ENCODE data around the gene FBN3. TPM values are rescaled to one million over a fixed set of nuclear protein-coding genes. Genes with fewer than 3 reads are reported as not detected.
"Not testable (repeated sequence)": the region's sequence is repeated elsewhere in the genome, so short reads cannot be mapped to it uniquely, and the experiment has no call there.

FBN3 gene
- total and polyA plus RNA-seq, 9 donors, result 4.8 to 17.7 (median 12.7) TPM

DNA sequence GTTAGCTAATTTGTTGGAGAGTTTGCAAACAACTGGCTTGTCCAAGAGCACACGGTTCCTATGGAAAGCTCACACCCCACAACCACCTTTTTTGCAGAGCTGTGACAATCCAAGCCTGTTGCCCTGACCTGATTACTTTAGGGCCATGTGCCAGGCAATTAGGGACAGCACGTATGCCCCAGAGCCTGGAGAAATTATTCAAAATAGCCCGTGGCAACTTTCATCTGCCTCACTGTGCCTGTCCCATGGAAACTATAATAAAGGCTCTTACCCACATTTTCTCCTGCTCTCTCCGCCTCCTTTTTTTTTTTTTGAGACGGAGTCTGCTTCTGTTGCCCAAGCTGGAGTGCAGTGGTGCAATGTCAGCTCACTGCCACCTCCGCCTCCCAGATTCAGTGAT is 18.6 kb upstream of the FBN3 start:
- Histone ChIP-seq H3K27me3 (ENCODE audit: control insufficient read depth, insufficient read depth, low read length) (no peaks in the 10 kb centered on the region), H3K27ac (ENCODE audit: low read length) (no peak overlapping the region), H3K4me3 (ENCODE audit: low read length) (no peak overlapping the region), H3K4me1 (ENCODE audit: control insufficient read depth, insufficient read depth, low read length) (no peaks in the 10 kb centered on the region), H3K9me3 (replicated peaks; ENCODE audit: control insufficient read depth, low read depth, low read length) (no peaks in the 10 kb centered on the region), H3K36me3 (ENCODE audit: control insufficient read depth, insufficient read depth, low read length) (no peaks in the 10 kb centered on the region)
- DNase-seq, result no peak
- WGBS (ENCODE audit: insufficient coverage), result 39% methylated on average over 3 of the region's 6 CpGs

GRCh38 chr19:8163759-8164158 is 14.4 kb upstream of the FBN3 start:
- H3K27me3 ChIP-seq (ENCODE audit: control insufficient read depth, insufficient read depth, low read length), result no peaks in the 10 kb centered on the region
- DNase-seq, result no peak
- H3K36me3 ChIP-seq (ENCODE audit: control insufficient read depth, insufficient read depth, low read length), result no peaks in the 10 kb centered on the region
- no peak overlapping the region for H3K4me3 ChIP-seq (ENCODE audit: low read length)
- H3K9me3 ChIP-seq (replicated peaks; ENCODE audit: control insufficient read depth, low read depth, low read length), result no peaks in the 10 kb centered on the region
- H3K27ac ChIP-seq (ENCODE audit: low read length), result no peak overlapping the region
- no peaks in the 10 kb centered on the region for H3K4me1 ChIP-seq (ENCODE audit: control insufficient read depth, insufficient read depth, low read length)
- WGBS (ENCODE audit: insufficient coverage), result 38% methylated on average over 3 of the region's 7 CpGs

GRCh38 chr19:8161135-8161646 is 11.8 kb upstream of the FBN3 start:
- 69% methylated on average over 11 of the region's 12 CpGs for WGBS (ENCODE audit: insufficient coverage)

GRCh38 chr19:8159322-8159721 is 9.9 kb upstream of the FBN3 start:
- not testable (repeated sequence) for H3K27me3 ChIP-seq (ENCODE audit: control insufficient read depth, insufficient read depth, low read length); DNase-seq; H3K27ac ChIP-seq (ENCODE audit: low read length); H3K9me3 ChIP-seq (replicated peaks; ENCODE audit: control insufficient read depth, low read depth, low read length); H3K36me3 ChIP-seq (ENCODE audit: control insufficient read depth, insufficient read depth, low read length); H3K4me3 ChIP-seq (ENCODE audit: low read length)
- WGBS (ENCODE audit: insufficient coverage), result 100% methylated on average over 3 of the region's 5 CpGs
- H3K4me1 ChIP-seq (ENCODE audit: control insufficient read depth, insufficient read depth, low read length), result peaks cover 11% of the 10 kb centered on the region

More at GRCh38 chr19:8161135-8161646, 11.8 kb upstream of the FBN3 start:
- H3K27me3 ChIP-seq (ENCODE audit: control insufficient read depth, insufficient read depth, low read length), result no peaks in the 10 kb centered on the region
- H3K36me3 ChIP-seq (ENCODE audit: control insufficient read depth, insufficient read depth, low read length), result no peaks in the 10 kb centered on the region
- H3K27ac ChIP-seq (ENCODE audit: low read length), result no peak overlapping the region
- no peaks in the 10 kb centered on the region for H3K4me1 ChIP-seq (ENCODE audit: control insufficient read depth, insufficient read depth, low read length)
- H3K4me3 ChIP-seq (ENCODE audit: low read length), result no peak overlapping the region
- H3K9me3 ChIP-seq (replicated peaks; ENCODE audit: control insufficient read depth, low read depth, low read length), result no peaks in the 10 kb centered on the region
- DNase-seq, result no peak

- no peaks in the 10 kb centered on the region for H3K27me3 ChIP-seq (ENCODE audit: control insufficient read depth, insufficient read depth, low read length)
- no peaks in the 10 kb centered on the region for H3K36me3 ChIP-seq (ENCODE audit: control insufficient read depth, insufficient read depth, low read length)
- no peak overlapping the region for H3K4me3 ChIP-seq (ENCODE audit: low read length)
- no peaks in the 10 kb centered on the region for H3K9me3 ChIP-seq (replicated peaks; ENCODE audit: control insufficient read depth, low read depth, low read length)
- H3K4me1 ChIP-seq (ENCODE audit: control insufficient read depth, insufficient read depth, low read length), result peaks cover 12% of the 10 kb centered on the region
- DNase-seq, result peak; percentile 84
- H3K27ac ChIP-seq (ENCODE audit: low read length), result no peak overlapping the region
- WGBS (ENCODE audit: insufficient coverage), result 38% methylated on average over 9 of the region's 14 CpGs
Measured at GRCh38 chr19:8158411-8159074, 9.2 kb upstream of the FBN3 start.

GRCh38 chr19:8155318-8155717 is 5.9 kb upstream of the FBN3 start:
- no CpG with 5 or more reads among the region's 2 CpGs for WGBS (ENCODE audit: insufficient coverage)
- no peak for DNase-seq
- Histone ChIP-seq H3K27ac (ENCODE audit: low read length) (peak overlapping the region; percentile 62), H3K36me3 (ENCODE audit: control insufficient read depth, insufficient read depth, low read length) (no peaks in the 10 kb centered on the region), H3K27me3 (ENCODE audit: control insufficient read depth, insufficient read depth, low read length) (peaks cover 8% of the 10 kb centered on the region), H3K4me3 (ENCODE audit: low read length) (no peak overlapping the region), H3K9me3 (replicated peaks; ENCODE audit: control insufficient read depth, low read depth, low read length) (no peaks in the 10 kb centered on the region), H3K4me1 (ENCODE audit: control insufficient read depth, insufficient read depth, low read length) (peaks cover 16% of the 10 kb centered on the region)

DNA sequence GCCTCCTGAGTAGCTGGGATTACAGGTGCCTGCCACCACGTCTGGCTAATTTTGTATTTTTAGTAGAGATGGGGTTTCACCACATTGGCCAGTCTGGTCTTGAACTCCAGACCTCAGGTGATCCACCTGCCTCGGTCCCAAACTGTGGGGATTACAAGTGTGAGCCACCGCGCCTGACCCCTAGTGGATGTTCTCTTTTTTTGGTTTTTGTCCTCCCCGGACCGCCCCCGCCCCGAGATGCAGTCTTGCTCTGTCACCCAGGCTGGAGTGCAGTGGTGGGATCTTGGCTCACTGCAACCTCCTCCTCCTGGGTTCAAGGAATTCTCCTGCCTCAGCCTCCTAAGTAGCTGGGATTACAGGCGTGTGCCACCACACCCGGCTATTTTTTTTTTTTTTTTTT is 4.6 kb upstream of the FBN3 start:
- 23% methylated on average over 5 of the region's 10 CpGs for WGBS (ENCODE audit: insufficient coverage)
- not testable (repeated sequence) for H3K27ac ChIP-seq (ENCODE audit: low read length); DNase-seq

DNA sequence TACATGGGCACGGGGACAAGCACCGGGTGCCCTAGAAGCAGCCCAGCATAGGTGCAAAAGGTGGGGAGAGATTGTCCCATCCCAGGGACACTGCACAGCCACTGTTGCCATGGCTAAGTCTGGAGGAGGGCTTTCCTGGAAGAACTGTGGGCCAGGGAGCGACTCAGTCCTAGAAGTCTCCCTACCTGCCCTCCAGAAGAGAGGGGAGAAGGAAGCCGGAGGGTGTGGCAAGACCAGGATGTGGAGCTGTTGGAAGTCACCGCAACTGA is 2.3 kb upstream of the FBN3 start:
- 49% methylated on average over 3 of the region's 5 CpGs for WGBS (ENCODE audit: insufficient coverage)
- no peaks in the 10 kb centered on the region for H3K9me3 ChIP-seq (replicated peaks; ENCODE audit: control insufficient read depth, low read depth, low read length)
- no peak overlapping the region for H3K4me3 ChIP-seq (ENCODE audit: low read length)
- peaks cover 31% of the 10 kb centered on the region for H3K27me3 ChIP-seq (ENCODE audit: control insufficient read depth, insufficient read depth, low read length)
- no peak overlapping the region for H3K27ac ChIP-seq (ENCODE audit: low read length)
- peaks cover 40% of the 10 kb centered on the region for H3K4me1 ChIP-seq (ENCODE audit: control insufficient read depth, insufficient read depth, low read length)
- no peak for DNase-seq
- H3K36me3 ChIP-seq (ENCODE audit: control insufficient read depth, insufficient read depth, low read length), result no peaks in the 10 kb centered on the region

More for the DNA sequence above, 4.6 kb upstream of the FBN3 start:
- H3K4me3 ChIP-seq (ENCODE audit: low read length); H3K9me3 ChIP-seq (replicated peaks; ENCODE audit: control insufficient read depth, low read depth, low read length); H3K36me3 ChIP-seq (ENCODE audit: control insufficient read depth, insufficient read depth, low read length): not testable (repeated sequence)
- peaks cover 13% of the 10 kb centered on the region for H3K27me3 ChIP-seq (ENCODE audit: control insufficient read depth, insufficient read depth, low read length)
- H3K4me1 ChIP-seq (ENCODE audit: control insufficient read depth, insufficient read depth, low read length), result peaks cover 18% of the 10 kb centered on the region

GRCh38 chr19:8150998-8151766 is 1.8 kb upstream of the FBN3 start:
- no peaks in the 10 kb centered on the region for H3K36me3 ChIP-seq (ENCODE audit: control insufficient read depth, insufficient read depth, low read length)
- no peak overlapping the region for H3K27ac ChIP-seq (ENCODE audit: low read length)
- peaks cover 40% of the 10 kb centered on the region for H3K4me1 ChIP-seq (ENCODE audit: control insufficient read depth, insufficient read depth, low read length)
- no peaks in the 10 kb centered on the region for H3K9me3 ChIP-seq (replicated peaks; ENCODE audit: control insufficient read depth, low read depth, low read length)
- peaks cover 31% of the 10 kb centered on the region for H3K27me3 ChIP-seq (ENCODE audit: control insufficient read depth, insufficient read depth, low read length)
- H3K4me3 ChIP-seq (ENCODE audit: low read length), result no peak overlapping the region
- WGBS (ENCODE audit: insufficient coverage), result 81% methylated on average over 13 of the region's 15 CpGs
- no peak for DNase-seq

GRCh38 chr19:8150178-8150865 is 930 bp upstream of the FBN3 start:
- DNase-seq, result no peak
- no peak overlapping the region for H3K4me3 ChIP-seq (ENCODE audit: low read length)
- H3K4me1 ChIP-seq (ENCODE audit: control insufficient read depth, insufficient read depth, low read length), result peaks cover 40% of the 10 kb centered on the region
- H3K36me3 ChIP-seq (ENCODE audit: control insufficient read depth, insufficient read depth, low read length), result no peaks in the 10 kb centered on the region
- no peak overlapping the region for H3K27ac ChIP-seq (ENCODE audit: low read length)
- WGBS (ENCODE audit: insufficient coverage), result 64% methylated on average over 4 of the region's 6 CpGs
- H3K9me3 ChIP-seq (replicated peaks; ENCODE audit: control insufficient read depth, low read depth, low read length), result no peaks in the 10 kb centered on the region
- peaks cover 31% of the 10 kb centered on the region for H3K27me3 ChIP-seq (ENCODE audit: control insufficient read depth, insufficient read depth, low read length)
